Spleen (tissue), 7 donors: ENCODE data around the gene FOSB.

ENCODE experiments used
- CTCF ChIP-seq, 11 experiments: fragments of 200-600 bp in 7 of 11; fragments of 450-650 bp in 4 of 11; sonication (generic) in 4 of 11; IDR thresholded peaks in 8 of 11; conservative IDR thresholded peaks in 3 of 11; 1 replicate in 7 of 11; 2 replicates in 4 of 11; pipeline versions ENCODE4 v1.4.0 to v1.8.0; 2016 to 2021; ENCODE audit warnings: antibody characterized with exemption in 11 of 11, inconsistent platforms in 4 of 11, mild to moderate bottlenecking in 1 of 11
- POLR2A ChIP-seq, 3 donors: fragments of 450-650 bp; IDR thresholded peaks; one replicate each; pipeline ENCODE4 v1.5.1; 2017; ENCODE audit warnings: antibody characterized with exemption in 3 of 3, mild to moderate bottlenecking in 1 of 3
- POLR2AphosphoS5 ChIP-seq, 3 donors: sonication (generic); formaldehyde crosslinking; IDR thresholded peaks; one replicate each; pipeline ENCODE4 v1.5.1; 2017; ENCODE audit warnings: antibody characterized with exemption in 3 of 3
- donor health status: DM: no; HTN: no; CAD: no; lungs with moderate emphysema.
- donor health status: DM: no; HTN: no; CAD: no.
- donor health status: DM: no; HTN: no; CAD: no.

- TF ChIP-seq POLR2AphosphoS5 (IDR thresholded peaks at IDR 0.05) (no peak), CTCF (IDR thresholded peaks at IDR 0.05 in 8 of 11, conservative IDR thresholded peaks at IDR 0.05 in 3 of 11) (peak in 1 of 11 experiments; percentile 4), POLR2A (IDR thresholded peaks at IDR 0.05) (no peak)
Measured at GRCh38 chr19:45468159-45468651, 409 bp downstream of the FOSB start.
